ENCODE results near the gene BBX. TPM values are rescaled to one million over a fixed set of nuclear protein-coding genes. Genes with fewer than 3 reads are reported as not detected.

Gene BBX
- total RNA-seq, 1 experiment from 2014 or later, result 66.8 TPM

GRCh38 chr3:107612664-107613084 lies 89.9 kb downstream of the BBX start:
- ChIA-PET POLR2A (ENCODE audit: unreplicated experiment) (no interaction called here), CTCF (no interaction called here)
- intact Hi-C loops (cut with micrococcal nuclease), result no loop called here
- Histone ChIP-seq H3K36me3 (ENCODE audit: low read depth, low read length) (peaks cover 3% of the 10 kb centered on the region; the same call in 1 of the 2 replicates), H3K27me3 (ENCODE audit: low read length) (no peaks in the 10 kb centered on the region), H4K20me1 (ENCODE audit: low read length) (no peaks in the 10 kb centered on the region), H3K4me3 (ENCODE audit: low read length) (no peak overlapping the region), H2AFZ (ENCODE audit: low read length) (no peak overlapping the region), H3K9ac (ENCODE audit: low read length) (no peak overlapping the region), H3K9me2 (replicated peaks; ENCODE audit: low read length) (no peaks in the 10 kb centered on the region), H3K79me2 (ENCODE audit: low read length) (0 out of 2 replicates have a peak, but pooled peaks cover 3% of the 10 kb centered on the region), H3K4me1 (ENCODE audit: insufficient read depth, low read length) (no peaks in the 10 kb centered on the region), H3K9me3 (ENCODE audit: low read length) (peaks cover 10% of the 10 kb centered on the region; the same call in 1 of the 2 replicates), H3K4me2 (ENCODE audit: low read length) (no peak overlapping the region), H3K27ac (ENCODE audit: low read length) (no peak overlapping the region), H3F3A (ENCODE audit: low read length, unreplicated experiment) (no peaks in the 10 kb centered on the region)
- DNase-seq (no peak), ATAC-seq (no peak)
- TF ChIP-seq EZH2 (IDR thresholded peaks at IDR 0.05; ENCODE audit: low read length, unreplicated experiment) (no peak), CTCF (conservative IDR thresholded peaks at IDR 0.05; ENCODE audit: low read depth, low read length) (no peak), EZH2phosphoT487 (IDR thresholded peaks at IDR 0.05; ENCODE audit: borderline replicate concordance, low read length) (no peak)
- no TSS peak for BruUV-seq (replicated peaks)

DNA sequence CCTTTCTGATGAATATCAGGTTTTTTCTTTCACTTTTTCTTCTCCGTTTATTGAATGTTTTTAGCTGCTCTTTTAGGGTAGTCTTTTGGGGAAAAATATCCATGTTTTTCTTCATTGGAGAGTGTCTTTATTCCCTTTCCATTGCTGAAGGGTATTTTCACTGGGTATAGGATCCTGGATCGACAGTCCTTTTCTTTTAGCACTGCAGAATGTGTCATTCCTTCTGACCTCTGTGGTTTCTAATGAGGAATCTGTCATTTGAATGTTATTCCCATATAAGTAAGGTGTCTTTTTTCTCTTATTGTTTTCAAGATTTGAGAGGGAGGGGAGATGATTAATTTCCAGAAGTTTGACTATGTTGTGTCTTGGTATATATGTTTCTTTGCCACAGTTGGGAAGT lies 96.8 kb downstream of the BBX start:
- Histone ChIP-seq H3K9me3 (ENCODE audit: low read length) (no peaks in the 10 kb centered on the region), H3K27me3 (ENCODE audit: low read length) (no peaks in the 10 kb centered on the region), H3K36me3 (ENCODE audit: low read depth, low read length) (no peaks in the 10 kb centered on the region), H3F3A (ENCODE audit: low read length, unreplicated experiment) (no peaks in the 10 kb centered on the region), H2AFZ (ENCODE audit: low read length) (no peak overlapping the region), H3K4me2 (ENCODE audit: low read length) (no peak overlapping the region), H3K4me3 (ENCODE audit: low read length) (no peak overlapping the region), H3K79me2 (ENCODE audit: low read length) (peaks cover 21% of the 10 kb centered on the region), H3K9me2 (replicated peaks; ENCODE audit: low read length) (no peaks in the 10 kb centered on the region), H3K27ac (ENCODE audit: low read length) (no peak overlapping the region), H3K9ac (ENCODE audit: low read length) (no peak overlapping the region), H3K4me1 (ENCODE audit: insufficient read depth, low read length) (no peaks in the 10 kb centered on the region), H4K20me1 (ENCODE audit: low read length) (no peaks in the 10 kb centered on the region)
- intact Hi-C loops (cut with micrococcal nuclease), result no loop called here
- DNase-seq (peak; percentile 26), ATAC-seq (peak; percentile 56)
- no peak for TF ChIP-seq EZH2phosphoT487 (IDR thresholded peaks at IDR 0.05; ENCODE audit: borderline replicate concordance, low read length)
- no peak for TF ChIP-seq CTCF (conservative IDR thresholded peaks at IDR 0.05; ENCODE audit: low read depth, low read length)
- no peak for TF ChIP-seq EZH2 (IDR thresholded peaks at IDR 0.05; ENCODE audit: low read length, unreplicated experiment)
- POLR2A ChIA-PET (ENCODE audit: unreplicated experiment), result no interaction called here
- CTCF ChIA-PET, result no interaction called here
- BruUV-seq (replicated peaks), result no TSS peak

DNA sequence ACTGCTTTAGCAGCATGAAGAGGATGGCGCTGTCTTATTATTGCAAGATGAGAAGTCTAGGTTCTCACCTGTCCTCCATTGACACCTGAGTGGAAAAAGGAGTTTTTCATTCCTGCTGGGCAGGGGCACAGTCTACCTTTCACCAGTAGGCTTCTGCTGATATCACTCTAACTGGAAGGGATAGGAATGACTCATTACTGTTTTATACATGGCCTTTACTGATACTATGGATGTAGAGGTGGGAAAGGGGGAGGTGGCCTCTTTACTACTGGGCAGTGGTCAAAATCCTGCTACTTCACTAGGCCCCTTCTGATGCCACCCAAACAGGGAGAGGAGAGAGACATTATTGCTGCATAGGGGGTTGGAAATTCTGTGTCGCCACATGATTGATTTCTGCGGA lies 97.8 kb downstream of the BBX start:
- H4K20me1 ChIP-seq (ENCODE audit: low read length), result no peaks in the 10 kb centered on the region
- H3F3A ChIP-seq (ENCODE audit: low read length, unreplicated experiment), result no peaks in the 10 kb centered on the region
- no peak overlapping the region for H3K4me3 ChIP-seq (ENCODE audit: low read length)
- H3K79me2 ChIP-seq (ENCODE audit: low read length), result peaks cover 21% of the 10 kb centered on the region
- H3K9ac ChIP-seq (ENCODE audit: low read length), result no peak overlapping the region
- no peaks in the 10 kb centered on the region for H3K9me3 ChIP-seq (ENCODE audit: low read length)
- BruUV-seq (replicated peaks), result no TSS peak
- H3K27me3 ChIP-seq (ENCODE audit: low read length), result no peaks in the 10 kb centered on the region
- no peak; the same call in 1 of the 2 replicates for ATAC-seq
- no peaks in the 10 kb centered on the region for H3K9me2 ChIP-seq (replicated peaks; ENCODE audit: low read length)
- H2AFZ ChIP-seq (ENCODE audit: low read length), result no peak overlapping the region
- no peak overlapping the region for H3K27ac ChIP-seq (ENCODE audit: low read length)
- POLR2A ChIA-PET (ENCODE audit: unreplicated experiment), result no interaction called here
- peak; percentile 17 for DNase-seq
- TF ChIP-seq CTCF (conservative IDR thresholded peaks at IDR 0.05; ENCODE audit: low read depth, low read length), result no peak
- TF ChIP-seq EZH2phosphoT487 (IDR thresholded peaks at IDR 0.05; ENCODE audit: borderline replicate concordance, low read length), result no peak
- TF ChIP-seq EZH2 (IDR thresholded peaks at IDR 0.05; ENCODE audit: low read length, unreplicated experiment), result no peak
- intact Hi-C loops (cut with micrococcal nuclease), result no loop called here
- no peaks in the 10 kb centered on the region for H3K4me1 ChIP-seq (ENCODE audit: insufficient read depth, low read length)
- no peaks in the 10 kb centered on the region for H3K36me3 ChIP-seq (ENCODE audit: low read depth, low read length)
- CTCF ChIA-PET, result no interaction called here
- H3K4me2 ChIP-seq (ENCODE audit: low read length), result no peak overlapping the region
